SIG-M5 treated with dmso at 0.1 percent for 504 hours (cell line): Measurements from ENCODE around the gene TCF4.

Experiments
- DNase-seq: peaks from one replicate; lab custom pipeline; 2025; ENCODE audit not compliant: unreplicated experiment; lab: John Stamatoyannopoulos, UW

Gene TCF4

DNA sequence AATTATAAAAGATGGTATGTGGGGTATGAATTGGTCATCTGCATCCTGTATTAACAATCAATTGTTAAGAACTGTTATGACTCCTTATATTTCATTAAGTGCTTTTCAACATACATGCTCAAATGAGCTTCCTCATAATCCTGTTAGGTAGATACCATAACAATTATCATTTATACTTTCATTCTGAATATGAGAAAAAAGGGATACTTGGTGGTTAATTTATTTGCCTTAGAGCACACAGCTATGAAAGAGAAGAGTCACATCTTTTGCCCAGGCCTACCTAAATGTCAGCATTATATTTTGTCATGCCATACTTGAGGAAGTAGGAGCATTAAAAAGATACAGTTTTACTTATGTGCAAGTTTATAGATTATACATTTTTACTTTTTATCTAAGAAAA, 169.6 kb downstream of the TCF4 start:
- no peak for DNase-seq

DNA sequence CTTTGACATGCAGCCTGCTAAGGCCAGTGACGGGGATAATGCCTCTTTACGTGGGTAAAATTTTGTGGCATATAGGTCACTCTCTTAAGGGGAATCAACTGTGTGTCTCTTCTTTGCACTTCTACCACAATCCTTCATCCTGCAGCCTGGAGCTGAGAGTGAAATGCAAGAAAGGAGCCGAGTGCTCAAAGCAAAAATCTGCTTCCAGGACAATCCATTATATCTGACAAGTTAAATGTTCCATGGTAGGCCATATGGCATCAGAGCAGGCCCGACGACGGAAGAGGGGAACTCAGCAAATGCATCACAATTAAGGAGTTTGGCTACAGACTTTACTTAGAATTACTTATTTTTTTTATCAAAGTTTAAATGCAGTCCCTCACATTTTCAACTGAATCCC, 171.2 kb downstream of the TCF4 start:
- DNase-seq: no peak

DNA sequence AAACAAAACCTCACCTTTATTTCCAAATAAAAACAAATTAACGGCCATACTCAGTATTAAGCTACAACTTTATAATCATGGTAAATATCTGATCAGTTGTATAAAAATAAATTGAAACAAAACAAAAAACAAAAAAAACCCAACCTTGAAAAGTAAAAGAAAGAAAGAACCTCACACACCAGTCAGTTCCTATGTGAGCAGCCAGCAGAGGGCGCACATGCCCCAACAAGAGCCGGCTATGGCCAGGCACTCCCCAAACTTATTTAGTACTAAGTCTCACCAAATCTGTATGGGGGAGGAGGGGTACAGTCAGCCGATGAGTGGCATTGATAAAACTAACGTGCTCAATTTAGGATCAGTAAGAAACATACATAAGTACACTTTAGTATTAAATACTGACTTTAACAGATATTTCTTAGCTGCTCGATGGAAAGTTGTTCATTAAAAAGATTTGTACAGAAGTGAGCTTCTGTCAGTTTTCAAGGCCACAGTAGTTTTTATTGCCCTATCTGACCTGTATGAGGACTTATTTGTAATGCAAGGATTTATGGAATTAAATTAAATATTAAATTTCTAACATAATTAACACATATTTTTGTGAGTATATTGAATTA, 172.6 kb downstream of the TCF4 start:
- peak; percentile 68 for DNase-seq

DNA sequence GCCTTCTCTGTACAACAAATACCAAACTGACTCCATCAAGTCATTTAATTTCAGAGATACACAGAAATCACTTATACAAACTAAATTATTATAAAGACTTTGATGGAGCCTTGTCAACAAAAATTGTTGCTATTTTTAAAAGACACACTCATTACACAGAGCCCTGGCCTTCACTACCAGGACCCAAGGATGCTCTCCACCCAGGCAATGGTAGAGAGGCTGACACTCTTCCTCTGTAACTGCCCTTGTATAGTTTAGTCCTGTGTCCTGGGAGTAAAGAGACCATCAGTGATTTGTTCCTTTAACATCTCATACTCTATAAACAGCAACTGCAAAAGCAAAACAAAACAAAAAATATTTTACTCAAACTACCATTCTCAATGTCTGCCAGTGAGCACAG, 173.5 kb downstream of the TCF4 start:
- no peak for DNase-seq

DNA sequence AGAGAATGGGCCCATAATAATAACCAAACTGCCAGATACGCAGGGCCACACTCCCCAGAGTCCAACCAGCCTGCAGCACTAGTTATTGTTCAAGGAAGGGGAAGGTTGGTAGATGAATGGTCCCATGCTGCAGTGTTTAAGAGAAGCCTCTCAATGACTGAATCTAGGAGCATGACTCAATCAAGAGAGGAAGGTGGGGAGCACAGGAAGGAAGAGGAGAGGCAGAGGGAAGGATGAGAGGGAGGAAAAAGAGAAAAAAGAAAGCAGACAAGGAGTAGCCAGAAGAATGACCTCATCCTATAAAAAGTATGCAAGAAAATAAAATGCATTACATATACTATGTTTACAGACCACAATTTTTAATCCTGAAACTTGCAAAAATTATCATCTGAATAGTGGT, 174.5 kb downstream of the TCF4 start:
- no peak for DNase-seq

DNA sequence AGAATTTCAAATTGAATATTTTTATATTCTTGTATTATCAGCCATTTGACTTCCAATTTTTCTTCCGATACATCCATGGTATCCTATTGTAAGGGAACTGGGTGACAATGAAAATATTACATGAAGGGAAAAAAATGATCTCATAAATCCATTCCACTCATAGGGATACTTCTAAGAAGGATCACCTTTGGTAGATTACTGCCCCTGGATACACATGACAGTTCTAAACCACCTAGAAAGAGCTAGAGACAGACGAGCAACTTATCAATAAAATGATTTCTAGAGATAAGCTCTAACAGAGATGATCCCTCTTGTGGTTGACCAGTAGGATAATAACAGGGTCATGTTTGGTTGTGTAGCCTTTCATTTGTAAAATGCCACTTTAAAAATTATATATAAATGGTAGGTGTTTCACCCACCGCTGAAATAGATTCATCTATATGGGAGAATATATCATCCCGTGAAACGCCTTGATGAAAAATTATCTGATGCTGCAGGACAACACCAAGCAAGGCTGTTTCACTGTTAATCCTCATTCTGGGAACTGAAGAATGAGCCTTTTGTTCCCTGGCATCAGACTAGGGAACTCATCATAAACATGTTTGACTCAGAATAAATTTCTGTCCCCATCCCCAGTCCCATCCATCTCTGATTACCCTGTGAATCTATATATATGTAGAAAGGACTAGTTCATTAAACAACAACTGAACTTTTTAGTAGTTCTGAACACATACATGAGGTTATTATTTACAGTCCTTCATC, 180.0 kb downstream of the TCF4 start:
- DNase-seq: no peak

DNA sequence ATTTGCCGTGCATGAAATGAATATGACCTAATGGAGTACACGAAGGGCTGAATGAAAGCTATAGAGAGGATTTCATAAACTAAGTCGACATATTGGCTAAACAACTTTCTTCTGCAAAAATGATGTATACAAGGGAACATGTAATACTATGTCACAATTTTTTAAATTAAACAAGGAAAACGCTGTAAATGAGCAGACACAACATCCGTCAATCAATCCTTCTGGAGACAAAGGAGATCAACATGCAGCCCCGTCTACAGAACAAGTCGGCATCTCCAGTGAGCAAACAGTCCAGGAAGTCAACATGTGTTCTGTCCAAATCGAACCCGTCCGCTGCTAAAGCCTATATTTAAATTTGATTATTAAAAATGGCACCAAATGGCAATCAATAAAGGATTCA, 180.8 kb downstream of the TCF4 start:
- DNase-seq: no peak

DNA sequence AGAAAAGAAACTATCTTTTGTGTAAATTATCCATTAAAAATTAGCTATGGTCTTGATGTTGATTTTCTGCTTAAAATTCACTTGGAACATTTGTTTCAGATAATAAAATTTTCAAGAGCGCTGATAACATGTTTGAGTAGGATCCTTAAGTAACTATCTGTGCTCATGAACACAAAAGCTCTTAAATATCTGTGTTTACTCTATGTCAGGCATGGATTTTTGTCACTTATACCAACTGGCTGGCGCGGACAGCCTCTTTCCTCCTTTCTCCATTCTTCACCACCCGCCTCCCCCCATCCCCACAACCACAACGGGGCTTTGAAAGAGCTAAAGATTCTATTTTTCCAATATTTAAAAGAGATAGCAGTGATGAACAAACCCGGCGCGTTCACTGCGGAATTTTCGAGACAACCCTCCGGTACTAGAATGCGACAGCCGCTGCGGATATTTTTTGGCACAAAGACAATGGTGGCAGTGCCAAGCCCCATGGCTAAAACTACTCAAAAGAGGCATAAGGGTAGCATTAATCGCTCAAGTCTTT, 181.5 kb downstream of the TCF4 start:
- no peak for DNase-seq

DNA sequence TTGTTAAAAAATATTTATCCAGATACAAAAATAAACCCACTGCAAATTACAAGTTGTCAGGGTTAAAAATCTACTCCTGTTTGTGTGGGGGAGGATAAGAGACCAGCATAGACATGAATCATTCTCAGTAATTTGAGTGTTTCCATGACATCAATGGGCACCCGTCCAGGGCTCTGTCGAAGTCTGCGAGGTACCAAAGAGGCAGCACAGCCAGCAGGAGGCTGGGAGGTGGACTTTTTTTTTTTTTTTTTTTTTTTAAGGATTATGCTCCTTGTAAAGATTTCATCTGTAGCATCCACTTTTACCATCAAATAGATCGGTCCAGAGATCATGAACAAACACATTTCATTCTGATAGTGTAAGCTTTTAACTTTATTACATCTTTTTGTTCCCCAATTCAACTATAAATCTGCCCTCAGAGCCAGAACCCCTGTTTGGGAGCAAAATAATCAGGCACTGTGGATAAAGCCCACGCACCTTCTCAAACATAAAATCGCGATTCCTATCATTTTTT, 182.0 kb downstream of the TCF4 start:
- no peak for DNase-seq

DNA sequence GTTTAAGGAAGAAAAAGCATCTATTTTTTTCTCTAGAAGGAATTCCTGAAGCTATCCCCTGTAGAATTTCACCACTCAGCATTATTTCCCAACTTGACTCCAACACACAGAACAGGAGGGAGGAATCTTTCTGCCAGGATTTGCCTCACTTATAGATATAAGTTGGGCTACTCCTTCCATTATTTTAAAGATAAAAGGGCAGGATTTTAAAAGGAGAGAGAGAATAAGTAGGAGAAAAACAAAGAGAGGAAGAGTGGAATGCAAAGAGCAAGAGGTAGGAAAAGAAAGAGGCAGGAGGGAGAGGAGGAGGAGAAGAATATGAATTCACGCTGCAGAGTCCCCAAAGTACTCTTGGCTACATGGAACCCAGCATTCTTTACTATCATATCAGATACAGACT, 182.5 kb downstream of the TCF4 start:
- no peak for DNase-seq

DNA sequence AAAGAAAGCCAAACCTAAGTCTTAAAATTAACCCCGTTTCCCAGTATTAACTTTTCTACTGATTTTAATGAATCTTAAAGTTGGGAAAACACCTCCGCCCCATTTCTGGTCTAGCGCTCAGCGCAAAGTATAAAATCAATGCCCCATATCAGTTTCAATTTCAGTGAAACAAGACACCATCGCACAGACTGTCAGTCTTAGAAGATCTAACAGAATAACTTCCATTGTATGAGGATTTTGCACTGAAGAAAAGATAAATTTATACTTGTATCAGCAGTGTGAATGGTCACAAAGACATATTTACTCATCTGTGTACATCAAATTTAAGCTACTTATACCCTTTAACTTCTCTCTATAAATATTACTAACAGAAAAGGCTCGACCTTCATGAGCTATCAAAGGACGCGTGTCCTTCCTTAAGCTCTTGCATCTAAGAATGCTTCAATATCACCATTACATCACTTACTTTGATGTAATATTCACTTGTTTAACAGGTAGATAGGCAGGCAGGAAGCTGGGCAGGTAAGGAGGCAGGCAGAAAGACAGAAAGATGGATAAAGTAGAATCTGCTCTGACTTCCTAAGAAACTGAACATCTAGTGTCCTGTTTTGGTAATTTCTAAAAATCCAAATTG, 183.0 kb downstream of the TCF4 start:
- no peak for DNase-seq

DNA sequence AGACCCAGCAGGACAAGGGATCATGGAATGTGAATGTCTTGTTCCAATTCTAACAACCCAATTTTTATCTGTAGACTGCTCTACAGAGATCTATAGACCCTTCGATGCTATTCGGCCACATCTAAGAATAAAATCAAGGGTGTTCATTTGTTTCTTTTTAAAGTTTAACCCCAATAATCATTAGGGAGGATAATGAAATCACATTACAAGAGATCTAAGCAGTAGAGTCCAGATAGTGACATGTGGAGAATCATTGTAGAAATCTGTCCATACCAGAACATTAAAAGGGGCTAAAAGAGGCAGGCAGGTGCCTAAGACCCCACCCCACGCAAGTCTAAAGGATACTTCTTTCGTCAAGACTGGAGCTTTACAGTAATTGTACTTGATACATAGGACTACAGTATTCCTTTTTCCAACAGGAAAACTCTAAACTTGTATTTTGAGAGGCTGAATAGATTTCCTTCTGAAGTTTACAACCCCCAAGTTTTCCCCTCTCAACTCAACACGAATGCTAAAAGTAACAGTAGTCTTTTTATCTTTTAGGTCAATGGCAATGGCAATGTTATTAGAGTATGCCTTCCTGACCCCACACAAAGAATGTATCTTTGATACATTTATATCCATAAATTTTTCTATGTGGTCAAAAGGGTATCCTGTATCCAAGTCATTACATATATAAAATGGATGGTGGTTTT, 183.7 kb downstream of the TCF4 start:
- no peak for DNase-seq

DNA sequence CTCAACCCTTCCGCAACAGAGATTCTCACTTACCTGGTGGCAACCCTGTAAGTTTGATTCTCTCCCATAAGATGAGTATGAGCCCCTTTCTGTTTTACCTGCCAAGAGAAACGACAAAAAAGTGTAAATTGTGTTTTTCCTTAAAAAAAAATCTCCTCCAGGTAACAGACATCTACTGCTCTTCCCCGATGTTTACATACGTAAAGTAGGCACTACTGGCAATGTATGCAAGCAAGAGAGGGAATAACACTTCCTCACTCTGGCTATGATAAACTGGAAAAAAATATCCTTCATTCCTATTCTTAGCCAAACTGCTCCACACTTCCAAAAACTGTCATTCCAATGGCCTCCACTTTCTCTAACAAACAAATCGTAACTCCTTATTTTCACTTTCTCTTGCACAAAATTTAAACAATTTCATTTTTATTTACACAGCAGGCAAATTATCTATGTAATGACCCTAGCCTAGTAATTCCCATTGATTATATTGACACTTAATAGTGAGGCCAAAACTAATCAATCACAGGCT, 184.5 kb downstream of the TCF4 start:
- no peak for DNase-seq

DNA sequence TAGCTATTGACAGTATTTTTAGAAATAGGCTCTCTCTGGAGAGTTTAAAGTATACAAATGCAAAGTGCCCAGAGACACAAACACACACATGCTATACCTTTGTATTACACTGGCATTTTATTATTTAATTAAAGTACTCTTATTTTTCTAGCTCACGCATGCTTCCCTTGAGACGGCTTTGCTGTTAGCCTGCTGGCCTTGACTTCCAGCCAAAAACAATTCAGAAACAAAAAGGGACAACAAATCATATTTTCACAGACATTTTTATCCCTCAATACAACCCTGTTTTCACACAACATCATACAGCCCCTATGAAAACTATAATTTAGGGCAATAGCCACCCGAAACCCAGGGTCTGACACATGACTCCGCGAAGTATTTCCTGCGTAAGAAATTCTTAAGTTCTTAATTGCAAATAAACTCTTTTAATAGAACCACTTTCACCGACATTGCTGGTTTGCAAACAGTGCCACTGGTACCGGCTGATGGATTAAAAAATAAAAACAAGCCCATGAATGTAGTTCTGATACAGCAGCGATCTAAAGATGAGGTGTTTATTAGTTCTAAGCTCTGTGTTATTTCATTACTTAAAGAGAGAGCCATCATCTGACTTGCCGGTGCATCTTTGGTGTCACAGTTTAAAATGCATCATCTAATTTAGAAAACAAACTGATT, 185.1 kb downstream of the TCF4 start:
- DNase-seq: no peak

DNA sequence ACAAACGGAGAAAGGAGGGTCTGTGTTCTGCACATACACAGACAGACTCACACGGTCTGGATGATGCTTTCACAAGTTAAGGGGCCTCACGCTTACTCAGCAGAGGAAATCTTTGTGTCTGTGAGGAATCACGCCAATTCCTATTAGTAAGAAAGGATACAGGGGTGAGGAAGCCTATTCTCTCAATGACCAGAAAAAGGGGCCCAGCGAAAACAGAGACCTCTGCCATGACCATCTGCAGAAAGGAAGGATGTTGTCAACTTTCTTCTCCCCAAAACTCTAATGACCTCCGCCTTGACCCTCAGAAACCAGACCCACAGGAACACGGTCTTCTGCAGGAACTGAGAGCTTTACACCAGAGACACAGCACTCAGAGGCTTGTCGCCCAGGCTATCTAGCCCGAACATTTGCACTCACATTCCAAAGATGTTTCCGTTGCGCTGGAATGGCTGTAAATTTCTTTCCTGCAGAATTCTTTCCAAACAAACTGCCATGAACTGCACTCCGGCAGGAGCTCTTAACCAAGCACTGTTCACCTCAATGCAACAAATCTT, 186.3 kb downstream of the TCF4 start:
- no peak for DNase-seq

DNA sequence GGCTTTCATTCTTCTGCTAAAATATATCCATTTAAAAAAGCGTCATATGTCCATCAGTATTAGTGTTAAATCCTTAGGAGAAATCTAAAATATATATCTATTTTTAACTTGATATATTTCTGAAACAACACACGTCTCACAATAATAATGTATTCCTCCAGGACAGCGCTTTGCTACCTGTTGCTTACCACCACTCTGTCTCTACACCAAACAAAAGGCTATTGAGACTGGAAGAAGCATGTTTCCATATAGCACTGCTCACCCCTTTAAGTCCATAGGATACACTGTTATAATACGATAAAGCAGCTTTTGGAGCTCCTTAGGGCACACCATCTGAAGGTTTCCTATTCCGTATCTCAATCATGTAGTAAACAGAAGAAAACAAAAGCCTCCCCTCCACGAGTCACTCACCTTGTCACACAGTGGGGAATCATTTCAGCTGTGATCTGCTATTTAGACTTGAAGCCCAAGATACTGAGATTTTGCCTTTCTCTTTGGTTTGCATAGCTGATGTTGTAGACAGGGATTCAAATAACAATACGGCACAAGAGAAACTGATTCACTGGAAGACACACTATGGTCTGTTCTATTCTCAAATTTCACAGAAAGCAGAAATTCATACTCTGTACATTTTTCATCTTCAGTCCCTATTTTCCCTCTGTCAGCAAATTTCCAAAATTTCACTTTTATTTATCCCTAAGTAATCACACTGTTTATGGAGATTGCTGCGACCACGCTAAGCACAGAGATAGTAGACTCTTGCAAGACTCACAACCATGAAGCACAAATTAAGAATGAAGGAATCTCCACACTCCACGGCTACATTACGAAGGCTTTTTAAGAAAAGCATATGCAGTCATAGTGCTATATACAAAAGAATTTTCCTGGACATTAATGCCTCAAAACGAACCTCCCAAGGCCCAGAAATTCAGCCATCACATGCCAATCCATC, 187.1 kb downstream of the TCF4 start:
- DNase-seq: no peak

DNA sequence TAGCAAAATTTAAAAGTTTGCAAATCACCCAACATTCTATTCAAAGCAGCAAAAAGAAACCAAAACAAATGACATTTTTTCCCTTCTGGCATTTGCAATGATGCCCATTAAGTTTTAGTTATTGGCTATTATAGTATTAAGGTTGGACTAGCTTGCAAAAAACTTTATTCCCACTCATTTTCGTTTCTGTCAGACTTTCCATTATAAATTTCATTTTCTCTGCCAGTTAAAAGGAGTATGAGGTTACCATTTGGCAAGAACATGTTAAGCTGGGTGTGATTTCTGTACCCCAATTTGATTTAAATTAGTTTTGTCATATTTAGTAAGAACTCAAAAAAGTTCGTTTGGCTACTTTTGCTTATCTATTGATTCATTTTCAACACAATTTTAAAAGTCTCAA, 187.9 kb downstream of the TCF4 start:
- DNase-seq: no peak

DNA sequence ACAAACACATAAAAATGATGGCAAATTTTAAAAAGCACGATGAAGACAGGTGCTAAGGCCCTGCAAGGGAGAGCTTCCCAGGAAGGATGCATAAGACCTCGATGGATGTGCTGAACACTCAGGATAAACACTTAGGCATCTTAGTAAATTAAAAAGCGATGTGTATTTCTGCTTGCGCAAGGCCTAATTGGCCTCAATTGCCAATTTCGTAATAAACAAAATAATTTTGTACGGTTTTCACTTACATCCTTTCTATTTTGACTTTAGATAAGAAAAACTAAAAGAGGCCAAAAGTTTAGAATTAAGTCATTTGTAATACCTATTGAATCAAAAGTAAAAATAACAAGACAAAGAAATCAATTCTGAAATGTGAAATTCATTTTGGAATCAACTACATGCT, 189.1 kb downstream of the TCF4 start:
- no peak for DNase-seq

DNA sequence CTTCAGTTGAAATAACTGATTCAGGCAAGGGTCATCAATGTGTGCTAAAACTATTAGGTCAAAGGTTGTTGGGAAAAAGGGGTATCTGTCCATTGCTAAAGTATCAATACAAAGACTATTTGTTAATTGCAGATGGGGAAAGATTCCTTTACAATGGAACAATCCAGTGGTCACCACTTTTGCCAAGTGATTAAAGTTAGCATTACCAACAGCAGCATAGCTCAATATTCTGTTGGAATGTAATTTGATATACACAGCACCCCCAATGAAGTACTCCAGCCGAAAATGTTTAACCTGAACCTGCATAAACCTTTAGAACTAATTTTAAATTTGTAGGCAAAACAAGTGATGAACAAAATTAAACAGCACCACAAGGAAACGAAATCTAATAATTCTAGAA, 191.0 kb downstream of the TCF4 start:
- DNase-seq: no peak
